Stimulated activated naive CD4-positive, alpha-beta T cell treated with Interleukin-2 at 50 U/mL for 16 hours (primary cell): ENCODE data around the gene SLC25A3.
"Not testable (repeated sequence)": the region's sequence is repeated elsewhere in the genome, so short reads cannot be mapped to it uniquely, and the experiment has no call there.

ENCODE experiments used
- DNase-seq: peaks from one replicate; lab custom pipeline; 2025; lab: John Stamatoyannopoulos, UW

SLC25A3 gene

DNA sequence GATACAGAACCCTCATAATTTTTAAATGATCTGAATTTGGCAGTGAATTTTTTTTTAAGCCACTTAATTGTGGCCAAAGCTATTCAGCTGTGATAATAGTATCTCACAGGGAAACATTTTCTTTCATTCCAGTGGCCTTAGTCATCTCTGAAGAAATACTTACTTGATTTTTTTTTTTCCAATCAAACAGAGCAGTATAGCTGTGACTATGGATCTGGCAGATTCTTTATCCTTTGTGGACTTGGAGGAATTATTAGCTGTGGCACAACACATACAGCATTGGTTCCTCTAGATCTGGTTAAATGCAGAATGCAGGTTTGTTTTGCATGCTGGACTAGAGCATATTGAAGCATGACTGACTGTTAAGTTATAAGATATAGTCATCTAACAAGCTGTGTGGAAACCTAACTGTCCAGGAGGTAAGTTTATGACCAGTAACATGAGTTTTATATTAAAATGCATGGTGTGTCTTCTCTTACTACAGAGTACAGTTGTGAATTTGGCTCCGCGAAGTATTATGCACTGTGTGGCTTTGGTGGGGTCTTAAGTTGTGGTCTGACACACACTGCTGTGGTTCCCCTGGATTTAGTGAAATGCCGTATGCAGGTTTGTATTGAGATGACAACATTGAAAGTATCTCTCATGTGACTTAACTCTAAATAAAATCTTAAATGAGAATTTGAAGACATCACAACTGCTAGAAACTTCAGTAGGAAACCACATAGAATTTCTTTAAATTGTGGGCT lies 1.9 kb downstream of the SLC25A3 start:
- no peak for DNase-seq

DNA sequence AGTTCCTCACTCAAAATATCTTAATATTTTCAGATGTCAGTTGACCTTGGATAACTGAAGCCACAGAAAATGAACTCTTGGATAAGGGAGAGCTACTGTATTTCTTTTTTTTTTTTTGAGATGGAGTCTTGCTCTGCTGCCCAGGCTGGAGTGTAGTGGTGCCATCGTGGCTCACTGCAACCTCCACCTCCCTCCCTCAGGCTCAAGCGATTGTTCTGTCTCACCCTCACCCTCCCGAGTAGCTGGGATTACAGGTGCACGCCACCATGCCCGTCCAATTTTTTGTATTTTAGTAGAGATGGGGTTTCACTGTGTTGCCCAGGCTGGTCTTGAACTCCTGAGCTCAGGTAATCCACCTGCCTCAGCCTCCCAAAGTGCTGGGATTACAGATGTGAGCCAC lies 3.8 kb downstream of the SLC25A3 start:
- not testable (repeated sequence) for DNase-seq

DNA sequence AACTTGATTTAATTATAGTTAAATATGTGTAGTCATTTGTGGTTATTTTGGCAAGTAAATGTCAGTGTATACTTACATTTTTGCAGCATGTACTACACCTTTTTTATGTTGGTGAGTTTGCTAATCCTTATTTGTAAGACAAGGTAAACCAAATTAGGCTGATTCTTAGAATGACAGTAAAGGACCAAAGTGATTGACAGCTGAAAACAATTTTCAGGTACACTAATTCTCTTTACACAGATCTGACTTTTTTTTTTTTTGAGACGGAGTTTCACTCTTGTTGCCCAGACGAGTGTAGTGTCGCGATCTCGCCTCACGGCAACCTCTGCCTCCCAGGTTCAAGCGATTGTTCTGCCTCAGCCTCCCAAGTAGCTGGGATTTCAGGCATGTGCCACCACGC lies 8.4 kb downstream of the SLC25A3 start:
- DNase-seq: no peak

DNA sequence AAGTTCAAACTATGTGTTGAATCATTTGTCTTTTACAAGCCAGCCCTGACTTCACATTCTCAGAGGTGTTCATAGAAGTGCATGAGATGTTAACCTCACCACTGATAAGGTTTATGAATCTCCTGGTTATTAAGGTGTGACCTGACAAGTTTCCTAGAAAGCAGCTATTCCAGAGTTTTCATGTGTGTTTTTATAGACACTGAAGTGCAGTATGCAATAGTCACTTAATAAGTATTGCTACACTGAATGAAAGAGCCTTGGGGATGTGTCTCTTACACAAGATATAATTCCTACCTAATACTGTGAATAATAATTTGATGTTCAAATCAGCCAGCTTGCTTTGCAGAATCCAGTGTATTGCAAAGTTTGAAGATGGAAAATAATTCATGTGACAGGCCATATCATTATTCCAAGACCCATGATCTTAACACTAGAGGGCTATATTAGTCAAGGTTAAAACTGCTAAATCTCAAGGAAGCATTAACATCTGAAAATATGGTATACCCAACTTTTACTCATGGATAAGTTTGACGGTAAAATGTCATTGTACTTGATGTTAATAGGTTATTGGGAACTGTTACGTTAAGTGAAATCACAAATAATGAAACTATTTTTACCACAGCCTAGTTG lies 13.0 kb downstream of the SLC25A3 start:
- no peak for DNase-seq

DNA sequence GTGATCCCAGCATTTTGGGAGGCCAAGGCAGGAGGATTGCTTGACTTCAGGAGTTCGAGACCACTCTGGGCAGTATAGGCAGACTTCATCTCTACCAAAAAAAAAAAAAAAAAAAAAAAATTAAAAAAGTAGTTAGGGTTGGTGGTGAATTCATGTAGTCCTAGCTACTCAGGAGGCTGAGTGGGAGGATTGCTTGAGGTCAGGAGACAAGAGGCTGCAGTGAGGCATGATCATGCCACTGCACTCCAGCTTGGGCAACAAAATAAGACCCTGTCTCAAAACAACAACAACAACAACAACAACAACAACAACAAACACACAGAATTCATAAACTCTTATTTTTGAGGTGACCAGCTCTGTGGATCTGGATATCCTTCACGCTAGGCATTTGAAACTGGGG lies 17.1 kb downstream of the SLC25A3 start:
- no peak for DNase-seq

DNA sequence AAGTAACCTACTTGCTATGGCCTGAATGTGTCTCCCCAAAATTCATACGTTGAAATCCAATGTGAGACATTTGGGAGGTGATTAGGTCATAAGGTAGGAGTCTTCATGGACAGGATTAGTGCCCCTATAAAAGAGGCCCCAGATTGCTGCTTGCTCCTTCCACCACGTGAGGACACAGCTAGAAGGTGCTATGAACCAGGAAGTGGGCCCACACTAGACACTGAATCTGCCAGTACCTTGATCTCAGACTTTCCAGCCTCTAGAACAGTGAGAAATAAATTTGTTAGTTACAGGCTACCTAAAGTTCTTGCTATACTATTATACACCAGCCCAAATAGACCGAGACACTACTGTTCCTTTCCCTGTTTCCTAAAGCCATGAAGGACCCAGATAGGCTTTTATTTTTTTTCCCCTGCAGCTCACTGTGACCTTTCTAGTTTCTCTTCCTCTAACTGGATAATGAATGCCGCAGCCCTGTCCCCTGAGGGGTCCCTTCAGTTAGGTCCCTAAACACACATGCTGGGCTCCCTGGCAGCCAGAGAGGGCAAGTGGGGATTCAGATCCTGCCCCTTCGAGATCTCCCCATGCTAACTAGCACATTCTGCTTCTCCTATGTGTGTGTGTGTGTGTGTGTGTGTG lies 19.3 kb downstream of the SLC25A3 start:
- no peak for DNase-seq

DNA sequence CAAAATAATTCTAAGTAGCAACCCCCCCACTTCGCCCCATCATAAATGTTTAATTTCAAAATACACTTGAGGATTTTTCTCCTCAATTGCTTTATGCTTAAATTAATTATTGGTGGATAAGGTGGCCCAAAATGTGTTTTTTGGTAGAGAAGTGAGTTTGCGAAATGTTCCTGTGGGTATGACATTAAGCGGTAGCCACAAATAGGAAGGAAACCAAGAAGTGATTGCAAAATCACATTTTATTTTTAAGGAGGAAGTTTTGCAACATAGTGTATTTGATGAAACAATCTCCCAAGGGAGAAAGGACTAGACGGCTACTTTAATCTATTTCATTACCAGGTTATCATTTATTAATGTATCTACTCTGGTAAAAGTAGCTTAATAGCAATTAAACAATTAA lies 25.5 kb downstream of the SLC25A3 start:
- DNase-seq: no peak

DNA sequence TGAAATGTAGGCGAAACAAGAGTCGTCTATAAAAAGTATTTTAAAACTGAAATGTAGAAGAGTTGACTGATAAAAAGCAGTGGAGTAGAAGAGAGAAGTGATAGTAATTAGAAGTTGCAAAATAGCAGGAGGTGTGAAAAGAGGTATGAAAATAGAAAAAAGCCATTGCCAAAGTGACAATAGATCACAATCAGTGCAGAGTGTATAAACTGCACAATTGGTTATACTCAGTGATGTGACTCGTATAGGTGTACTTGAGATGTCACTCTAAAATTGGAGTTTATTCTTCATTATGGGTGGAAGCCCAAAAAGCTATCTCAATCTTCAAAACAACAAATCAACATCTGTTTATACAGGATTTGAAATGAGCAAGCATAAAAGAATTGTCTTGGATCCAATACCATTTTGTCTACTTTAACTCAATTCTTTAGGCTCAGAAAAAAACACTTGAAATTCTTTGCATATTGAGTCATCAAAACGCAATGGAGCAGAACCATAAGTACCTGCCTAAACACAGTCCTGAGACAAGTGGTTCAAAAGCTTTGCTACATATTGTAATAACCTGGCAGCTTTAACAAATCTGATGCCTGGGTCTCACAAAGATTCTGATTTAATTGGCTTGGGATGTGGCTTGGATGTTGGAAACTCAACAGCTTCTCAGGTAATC lies 42.3 kb downstream of the SLC25A3 start:
- DNase-seq: no peak

DNA sequence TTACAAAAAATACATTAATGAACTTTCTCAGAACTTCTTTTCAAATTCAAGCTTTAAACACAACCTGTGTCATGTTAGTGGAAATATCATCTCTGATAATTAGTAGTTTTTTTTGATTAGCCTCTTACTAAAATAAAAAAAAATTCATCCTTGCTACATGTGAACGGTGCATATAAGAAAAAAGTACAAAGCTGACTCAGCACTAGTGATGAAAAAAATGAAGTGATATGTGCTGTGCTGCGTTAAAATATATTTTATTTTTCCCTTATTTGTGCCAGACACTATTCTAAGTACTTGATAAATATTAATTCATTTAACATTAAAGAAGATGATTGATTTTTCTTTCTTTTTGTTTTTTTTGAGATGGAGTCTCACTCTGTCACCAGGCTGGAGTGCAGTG lies 43.6 kb downstream of the SLC25A3 start:
- no peak for DNase-seq

DNA sequence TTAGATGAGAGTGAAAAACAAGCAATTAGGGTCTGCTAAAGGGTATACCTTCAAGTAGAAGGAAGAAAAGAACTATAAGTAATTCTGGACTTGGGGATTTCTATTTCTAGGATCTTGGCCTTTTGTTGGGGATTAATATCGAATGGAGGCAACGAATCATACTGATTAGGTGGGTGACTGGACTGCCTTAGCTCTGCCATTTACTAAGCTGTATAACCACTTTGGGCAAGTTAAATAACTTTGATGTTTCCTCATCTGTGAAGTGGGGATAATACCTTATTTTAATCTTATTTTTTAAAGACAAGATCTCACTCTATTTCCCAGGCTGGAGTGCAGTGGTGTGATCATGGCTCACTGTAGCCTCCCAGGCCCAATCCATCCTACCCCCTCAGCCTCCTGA lies 44.5 kb downstream of the SLC25A3 start:
- DNase-seq: no peak

DNA sequence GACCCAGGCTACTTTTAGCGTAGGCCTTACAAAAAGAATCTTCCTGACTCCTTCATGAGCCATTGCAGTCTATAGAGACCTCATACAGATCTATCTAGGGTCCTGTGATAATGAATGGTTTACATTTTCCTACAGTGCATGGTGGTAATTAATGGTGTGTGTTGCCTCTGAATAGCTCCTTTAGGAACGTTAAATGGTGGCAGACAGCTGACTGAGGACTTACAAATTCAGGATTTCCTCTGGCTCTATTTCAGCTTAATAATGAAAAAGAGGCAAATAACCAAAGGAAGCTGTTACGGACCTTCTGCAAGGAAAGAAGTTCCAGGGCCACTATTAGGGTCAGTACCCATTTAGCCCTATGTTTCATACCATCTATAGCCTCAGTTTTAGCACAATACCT lies 46.0 kb downstream of the SLC25A3 start:
- no peak for DNase-seq

DNA sequence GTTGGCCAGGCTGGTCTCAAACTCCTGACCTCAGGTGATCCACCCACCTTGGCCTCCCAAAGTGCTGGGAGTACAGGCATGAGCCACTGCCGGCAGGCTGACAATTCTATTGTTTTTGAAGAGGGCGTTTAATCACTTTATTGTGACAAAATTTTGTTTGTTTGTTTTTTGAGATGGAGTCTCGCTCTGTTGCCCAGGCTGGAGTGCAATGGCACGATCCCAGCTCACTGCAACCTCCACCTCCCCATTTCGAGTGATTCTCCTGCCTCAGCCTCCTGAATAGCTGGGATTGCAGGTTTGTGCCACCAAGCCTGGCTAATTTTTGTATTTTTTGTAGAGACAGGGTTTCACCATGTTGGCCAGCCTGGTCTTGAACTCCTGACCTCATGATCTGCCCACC lies 49.3 kb downstream of the SLC25A3 start:
- DNase-seq: not testable (repeated sequence)

DNA sequence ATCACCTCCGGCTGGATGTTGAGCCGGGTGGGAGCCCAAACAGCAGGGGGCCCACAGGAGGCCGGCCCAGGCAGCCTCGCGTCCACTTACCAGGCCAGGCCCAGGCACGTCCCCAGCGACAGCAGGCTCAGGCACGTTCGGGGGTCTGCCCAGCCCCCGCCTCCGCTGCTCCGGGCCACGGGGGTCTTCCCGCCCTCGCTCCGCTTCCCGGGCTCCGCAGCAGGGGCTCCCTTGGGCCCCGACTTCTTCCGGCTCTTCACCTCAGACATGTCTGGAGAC lies 50.9 kb downstream of the SLC25A3 start:
- DNase-seq: peak; percentile 36

DNA sequence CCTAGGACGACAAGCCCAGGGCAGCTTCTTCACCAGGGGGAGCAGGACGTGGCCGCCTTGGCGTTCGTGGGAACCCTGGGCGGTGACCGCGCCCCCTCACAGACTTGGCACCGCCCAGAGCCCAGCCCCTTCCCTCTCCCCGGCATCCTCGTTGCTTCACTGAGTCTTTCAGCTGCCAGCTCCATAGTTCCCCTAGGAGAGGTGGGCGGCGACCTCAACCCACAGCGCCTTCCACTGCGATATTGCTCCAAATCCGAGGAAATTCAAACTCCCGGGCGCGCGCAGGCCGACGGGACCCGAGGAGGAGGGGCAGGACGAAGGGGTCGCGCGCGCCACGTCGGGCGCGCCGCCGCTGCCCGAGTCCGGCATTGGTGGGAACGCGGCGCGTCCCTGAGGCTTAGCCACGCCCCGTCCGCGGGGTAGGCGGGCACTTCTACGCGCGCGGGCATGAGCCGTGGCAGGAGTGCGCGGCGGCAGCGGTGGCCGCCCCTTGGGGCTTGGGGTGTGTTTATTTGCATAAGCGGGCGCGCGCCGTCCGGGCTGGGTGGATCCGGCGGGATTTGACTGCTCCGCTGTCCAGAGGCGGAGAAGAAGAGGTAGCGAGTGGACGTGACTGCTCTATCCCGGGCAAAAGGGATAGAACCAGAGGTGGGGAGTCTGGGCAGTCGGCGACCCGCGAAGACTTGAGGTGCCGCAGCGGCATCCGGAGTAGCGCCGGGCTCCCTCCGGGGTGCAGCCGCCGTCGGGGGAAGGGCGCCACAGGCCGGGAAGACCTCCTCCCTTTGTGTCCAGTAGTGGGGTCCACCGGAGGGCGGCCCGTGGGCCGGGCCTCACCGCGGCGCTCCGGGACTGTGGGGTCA lies 51.5 kb downstream of the SLC25A3 start, which contains the start of the genes APAF1 and IKBIP:
TSS of gene APAF1 (plus strand) at position 579 of the 860 bp plus-strand sequence. CDS start 3,070 bp downstream, outside the sequence.
TSS of gene IKBIP (minus strand) at position 77 of the 860 bp plus-strand sequence. CDS start 87 bp downstream, outside the sequence.
- DNase-seq: peak; percentile 94

DNA sequence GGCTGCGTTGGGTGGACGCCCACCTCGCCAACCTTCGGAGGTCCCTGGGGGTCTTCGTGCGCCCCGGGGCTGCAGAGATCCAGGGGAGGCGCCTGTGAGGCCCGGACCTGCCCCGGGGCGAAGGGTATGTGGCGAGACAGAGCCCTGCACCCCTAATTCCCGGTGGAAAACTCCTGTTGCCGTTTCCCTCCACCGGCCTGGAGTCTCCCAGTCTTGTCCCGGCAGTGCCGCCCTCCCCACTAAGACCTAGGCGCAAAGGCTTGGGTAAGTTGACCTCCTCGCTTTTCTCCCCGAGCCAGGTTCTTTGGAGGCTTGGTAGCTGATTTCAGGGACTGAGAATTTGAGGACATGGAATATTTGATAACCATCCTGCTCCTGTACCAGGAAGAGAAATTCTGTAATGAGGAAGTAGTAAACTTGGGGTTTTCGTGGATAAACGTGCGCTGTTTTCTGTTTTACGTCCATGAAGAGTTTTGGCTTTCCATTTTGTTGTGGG lies 52.1 kb downstream of the SLC25A3 start:
- no peak for DNase-seq

DNA sequence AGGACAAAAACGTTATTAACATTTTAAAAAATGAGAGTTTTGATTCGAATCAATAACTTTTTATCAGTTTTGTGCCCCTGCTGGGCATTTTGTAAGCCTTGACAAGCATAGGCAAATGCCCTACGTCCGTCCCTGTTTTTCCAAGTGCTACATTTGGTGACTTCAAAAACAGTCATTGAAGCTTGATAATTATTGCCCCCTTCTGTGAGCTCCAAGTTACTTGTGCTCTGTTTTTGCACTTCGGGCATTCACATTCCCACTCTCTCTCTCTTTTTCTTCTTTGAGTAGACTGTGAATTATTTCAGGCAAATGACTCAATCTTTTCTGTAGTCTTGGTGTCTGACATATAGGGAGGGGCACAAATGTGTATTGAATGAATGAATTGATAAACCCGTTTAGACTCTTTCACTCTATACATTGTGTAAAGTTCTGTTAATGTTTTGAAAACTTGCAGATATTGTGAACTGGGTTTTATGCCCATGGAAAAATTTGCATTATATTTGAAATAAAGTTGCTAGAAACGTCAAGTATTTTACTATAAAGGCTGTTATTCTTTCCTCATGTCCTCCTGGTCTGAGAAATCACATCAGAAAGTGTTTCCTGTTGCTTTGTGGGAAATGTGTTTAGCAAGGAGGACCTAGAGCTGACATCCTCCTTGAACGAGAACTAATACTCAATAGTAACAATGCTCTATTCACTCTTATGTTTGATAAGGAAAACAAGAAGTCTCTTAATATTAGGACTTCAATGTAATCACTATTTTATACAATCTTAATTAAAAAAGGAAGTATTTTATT lies 53.0 kb downstream of the SLC25A3 start:
- DNase-seq: no peak

DNA sequence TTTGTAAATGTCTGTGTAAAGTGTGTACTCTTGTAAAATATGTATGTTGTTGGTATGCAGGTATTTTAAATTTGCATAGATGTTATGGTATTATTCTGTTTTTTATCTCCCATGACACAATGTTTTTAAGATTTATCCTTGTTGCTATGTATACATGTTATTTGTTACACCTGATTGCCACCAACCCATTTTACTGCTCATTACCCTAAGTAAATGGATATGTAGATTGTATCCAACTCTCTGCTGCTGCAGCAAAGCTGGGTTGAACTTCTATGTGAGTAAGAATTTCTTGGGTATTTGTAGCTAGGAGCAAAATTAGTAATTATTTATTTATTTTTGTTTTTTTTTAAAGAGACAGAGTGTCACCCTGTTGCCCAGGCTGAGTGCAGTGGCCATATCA lies 57.8 kb downstream of the SLC25A3 start:
- no peak for DNase-seq

DNA sequence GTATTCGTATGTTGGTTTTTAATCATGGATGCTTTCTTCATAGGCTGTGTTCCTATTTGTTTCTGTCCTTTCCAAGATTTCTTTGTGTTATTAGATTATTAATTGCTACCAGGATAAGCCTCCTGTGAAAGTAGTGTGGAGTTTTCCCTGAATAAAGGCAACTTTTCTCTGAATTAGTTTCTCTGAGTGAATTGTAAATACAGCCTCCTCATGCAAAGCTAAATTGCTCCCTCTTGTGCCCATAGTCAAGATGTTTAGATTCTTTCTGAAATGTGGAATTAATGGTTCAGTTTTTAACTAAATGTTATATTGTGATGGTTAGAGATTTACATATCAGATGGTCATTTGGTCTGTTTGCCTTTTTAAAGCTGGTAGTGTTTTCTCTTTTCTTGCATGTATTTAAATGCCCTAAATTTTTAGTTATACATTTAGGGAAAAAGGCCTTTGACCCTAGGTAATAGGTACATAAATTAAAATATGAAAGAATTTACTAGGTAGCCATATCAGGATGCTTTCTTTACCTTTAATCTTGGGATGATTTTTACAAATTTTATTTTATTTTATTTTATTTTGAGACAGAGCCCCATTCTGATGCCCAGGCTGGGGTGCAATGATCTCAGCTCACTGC lies 60.5 kb downstream of the SLC25A3 start:
- DNase-seq: no peak
